ENCODE data around the gene P2RY12.

The P2RY12 gene

GRCh38 chr3:151383111-151383510, 1.4 kb downstream of the P2RY12 start:
- Histone ChIP-seq H3K4me3 (ENCODE audit: insufficient read length, low read depth) (no peak overlapping the region), H3K9me3 (ENCODE audit: insufficient read depth, low read length) (no peaks in the 10 kb centered on the region), H3K27me3 (ENCODE audit: insufficient read depth, insufficient read length) (no peaks in the 10 kb centered on the region), H3K4me1 (ENCODE audit: insufficient read depth, insufficient read length) (no peaks in the 10 kb centered on the region), H3K9ac (ENCODE audit: insufficient read length, low read depth) (no peak overlapping the region), H3K36me3 (ENCODE audit: insufficient read depth, insufficient read length, low read length) (peaks cover 8% of the 10 kb centered on the region)
- TF ChIP-seq SUZ12 (IDR thresholded peaks at IDR 0.05; ENCODE audit: extremely low read depth, insufficient read depth, insufficient read length): no peak
- no peak for TF ChIP-seq ZNF274 (IDR thresholded peaks at IDR 0.05; ENCODE audit: low read depth, low read length)
- TF ChIP-seq YY1 (IDR thresholded peaks at IDR 0.05; ENCODE audit: insufficient read depth, insufficient read length): no peak
- no peak for DNase-seq (ENCODE audit: low read depth, low spot score)

GRCh38 chr3:151382671-151383070, 1.9 kb downstream of the P2RY12 start:
- H3K4me1 ChIP-seq (ENCODE audit: insufficient read depth, insufficient read length): no peaks in the 10 kb centered on the region
- H3K27me3 ChIP-seq (ENCODE audit: insufficient read depth, insufficient read length): no peaks in the 10 kb centered on the region
- peaks cover 4% of the 10 kb centered on the region for H3K36me3 ChIP-seq (ENCODE audit: insufficient read depth, insufficient read length, low read length)
- no peaks in the 10 kb centered on the region for H3K9me3 ChIP-seq (ENCODE audit: insufficient read depth, low read length)
- TF ChIP-seq YY1 (IDR thresholded peaks at IDR 0.05; ENCODE audit: insufficient read depth, insufficient read length) (no peak), ZNF274 (IDR thresholded peaks at IDR 0.05; ENCODE audit: low read depth, low read length) (no peak), SUZ12 (IDR thresholded peaks at IDR 0.05; ENCODE audit: extremely low read depth, insufficient read depth, insufficient read length) (no peak)
- no peak for DNase-seq (ENCODE audit: low read depth, low spot score)
- no peak overlapping the region for H3K4me3 ChIP-seq (ENCODE audit: insufficient read length, low read depth)
- no peak overlapping the region for H3K9ac ChIP-seq (ENCODE audit: insufficient read length, low read depth)

GRCh38 chr3:151379083-151379734, 5.3 kb downstream of the P2RY12 start:
- no peaks in the 10 kb centered on the region for H3K4me1 ChIP-seq (ENCODE audit: insufficient read depth, insufficient read length)
- H3K36me3 ChIP-seq (ENCODE audit: insufficient read depth, insufficient read length, low read length): peaks cover 4% of the 10 kb centered on the region
- H3K4me3 ChIP-seq (ENCODE audit: insufficient read length, low read depth): no peak overlapping the region
- H3K27me3 ChIP-seq (ENCODE audit: insufficient read depth, insufficient read length): no peaks in the 10 kb centered on the region
- peak; percentile 28 for DNase-seq (ENCODE audit: low read depth, low spot score)
- H3K9ac ChIP-seq (ENCODE audit: insufficient read length, low read depth): no peak overlapping the region
- no peaks in the 10 kb centered on the region for H3K9me3 ChIP-seq (ENCODE audit: insufficient read depth, low read length)
- no peak for TF ChIP-seq ZNF274 (IDR thresholded peaks at IDR 0.05; ENCODE audit: low read depth, low read length)
- TF ChIP-seq SUZ12 (IDR thresholded peaks at IDR 0.05; ENCODE audit: extremely low read depth, insufficient read depth, insufficient read length): no peak
- TF ChIP-seq YY1 (IDR thresholded peaks at IDR 0.05; ENCODE audit: insufficient read depth, insufficient read length): no peak

- TF ChIP-seq SUZ12 (IDR thresholded peaks at IDR 0.05; ENCODE audit: extremely low read depth, insufficient read depth, insufficient read length): no peak
- no peak for TF ChIP-seq ZNF274 (IDR thresholded peaks at IDR 0.05; ENCODE audit: low read depth, low read length)
- TF ChIP-seq YY1 (IDR thresholded peaks at IDR 0.05; ENCODE audit: insufficient read depth, insufficient read length): no peak
- Histone ChIP-seq H3K4me1 (ENCODE audit: insufficient read depth, insufficient read length) (no peaks in the 10 kb centered on the region), H3K9me3 (ENCODE audit: insufficient read depth, low read length) (no peaks in the 10 kb centered on the region), H3K4me3 (ENCODE audit: insufficient read length, low read depth) (no peak overlapping the region), H3K36me3 (ENCODE audit: insufficient read depth, insufficient read length, low read length) (no peaks in the 10 kb centered on the region), H3K9ac (ENCODE audit: insufficient read length, low read depth) (no peak overlapping the region), H3K27me3 (ENCODE audit: insufficient read depth, insufficient read length) (no peaks in the 10 kb centered on the region)
- no peak for DNase-seq (ENCODE audit: low read depth, low spot score)
Observed at GRCh38 chr3:151377768-151378385, 6.7 kb downstream of the P2RY12 start.

GRCh38 chr3:151372063-151372820, 12.3 kb downstream of the P2RY12 start:
- no peaks in the 10 kb centered on the region for H3K27me3 ChIP-seq (ENCODE audit: insufficient read depth, insufficient read length)
- no peaks in the 10 kb centered on the region for H3K36me3 ChIP-seq (ENCODE audit: insufficient read depth, insufficient read length, low read length)
- no peaks in the 10 kb centered on the region for H3K9me3 ChIP-seq (ENCODE audit: insufficient read depth, low read length)
- TF ChIP-seq ZNF274 (IDR thresholded peaks at IDR 0.05; ENCODE audit: low read depth, low read length): no peak
- no peak for TF ChIP-seq SUZ12 (IDR thresholded peaks at IDR 0.05; ENCODE audit: extremely low read depth, insufficient read depth, insufficient read length)
- TF ChIP-seq YY1 (IDR thresholded peaks at IDR 0.05; ENCODE audit: insufficient read depth, insufficient read length): no peak
- H3K4me3 ChIP-seq (ENCODE audit: insufficient read length, low read depth): no peak overlapping the region
- no peak overlapping the region for H3K9ac ChIP-seq (ENCODE audit: insufficient read length, low read depth)
- H3K4me1 ChIP-seq (ENCODE audit: insufficient read depth, insufficient read length): no peaks in the 10 kb centered on the region
- no peak for DNase-seq (ENCODE audit: low read depth, low spot score)

GRCh38 chr3:151371526-151371925, 13.0 kb downstream of the P2RY12 start:
- H3K4me3 ChIP-seq (ENCODE audit: insufficient read length, low read depth): no peak overlapping the region
- TF ChIP-seq ZNF274 (IDR thresholded peaks at IDR 0.05; ENCODE audit: low read depth, low read length) (no peak), SUZ12 (IDR thresholded peaks at IDR 0.05; ENCODE audit: extremely low read depth, insufficient read depth, insufficient read length) (no peak), YY1 (IDR thresholded peaks at IDR 0.05; ENCODE audit: insufficient read depth, insufficient read length) (no peak)
- no peaks in the 10 kb centered on the region for H3K36me3 ChIP-seq (ENCODE audit: insufficient read depth, insufficient read length, low read length)
- H3K9me3 ChIP-seq (ENCODE audit: insufficient read depth, low read length): no peaks in the 10 kb centered on the region
- H3K9ac ChIP-seq (ENCODE audit: insufficient read length, low read depth): no peak overlapping the region
- DNase-seq (ENCODE audit: low read depth, low spot score): no peak
- H3K27me3 ChIP-seq (ENCODE audit: insufficient read depth, insufficient read length): no peaks in the 10 kb centered on the region
- no peaks in the 10 kb centered on the region for H3K4me1 ChIP-seq (ENCODE audit: insufficient read depth, insufficient read length)

GRCh38 chr3:151367448-151367847, 17.1 kb downstream of the P2RY12 start:
- TF ChIP-seq YY1 (IDR thresholded peaks at IDR 0.05; ENCODE audit: insufficient read depth, insufficient read length) (no peak), ZNF274 (IDR thresholded peaks at IDR 0.05; ENCODE audit: low read depth, low read length) (no peak)
- DNase-seq (ENCODE audit: low read depth, low spot score): no peak
- H3K4me1 ChIP-seq (ENCODE audit: insufficient read depth, insufficient read length): no peaks in the 10 kb centered on the region
- H3K36me3 ChIP-seq (ENCODE audit: insufficient read depth, insufficient read length, low read length): peaks cover 3% of the 10 kb centered on the region
- no peak overlapping the region for H3K4me3 ChIP-seq (ENCODE audit: insufficient read length, low read depth)
- H3K27me3 ChIP-seq (ENCODE audit: insufficient read depth, insufficient read length): no peaks in the 10 kb centered on the region
- no peaks in the 10 kb centered on the region for H3K9me3 ChIP-seq (ENCODE audit: insufficient read depth, low read length)
- no peak overlapping the region for H3K9ac ChIP-seq (ENCODE audit: insufficient read length, low read depth)
